GM12874 (cell line): Measurements from ENCODE around the gene RNF6.

ENCODE experiments used
- TF ChIP-seq, protein P1 (sequence below): IDR thresholded peaks from 2 replicates; pipeline ENCODE4 v1.5.1; 2011; ENCODE audit warnings: low read depth, mild to moderate bottlenecking, control low read depth, low read length, moderate library complexity; ENCODE audit not compliant: insufficient read depth

Gene RNF6

DNA sequence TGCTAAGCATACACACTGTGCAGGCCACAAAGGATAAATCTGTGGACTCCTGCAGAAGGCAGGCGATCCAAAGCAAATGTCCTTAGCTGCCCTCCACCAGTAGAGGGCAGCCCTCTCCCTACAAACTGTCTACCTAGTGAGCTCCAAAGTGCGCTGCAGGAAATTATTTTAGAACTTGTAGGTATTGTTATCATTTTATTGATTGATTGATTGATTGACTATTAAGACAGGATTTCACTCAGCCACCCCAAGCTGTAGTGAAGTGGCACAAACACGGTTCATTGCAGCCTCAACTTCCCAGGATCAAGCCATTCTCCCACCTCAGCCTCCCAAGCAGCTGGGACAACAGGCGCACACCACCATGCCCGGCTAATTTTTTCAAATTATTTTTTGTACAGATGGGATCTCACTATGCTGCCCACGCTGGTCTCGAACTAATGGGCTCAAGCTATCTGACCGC lies 37.3 kb downstream of the RNF6 start:
- TF ChIP-seq, protein P1, sequence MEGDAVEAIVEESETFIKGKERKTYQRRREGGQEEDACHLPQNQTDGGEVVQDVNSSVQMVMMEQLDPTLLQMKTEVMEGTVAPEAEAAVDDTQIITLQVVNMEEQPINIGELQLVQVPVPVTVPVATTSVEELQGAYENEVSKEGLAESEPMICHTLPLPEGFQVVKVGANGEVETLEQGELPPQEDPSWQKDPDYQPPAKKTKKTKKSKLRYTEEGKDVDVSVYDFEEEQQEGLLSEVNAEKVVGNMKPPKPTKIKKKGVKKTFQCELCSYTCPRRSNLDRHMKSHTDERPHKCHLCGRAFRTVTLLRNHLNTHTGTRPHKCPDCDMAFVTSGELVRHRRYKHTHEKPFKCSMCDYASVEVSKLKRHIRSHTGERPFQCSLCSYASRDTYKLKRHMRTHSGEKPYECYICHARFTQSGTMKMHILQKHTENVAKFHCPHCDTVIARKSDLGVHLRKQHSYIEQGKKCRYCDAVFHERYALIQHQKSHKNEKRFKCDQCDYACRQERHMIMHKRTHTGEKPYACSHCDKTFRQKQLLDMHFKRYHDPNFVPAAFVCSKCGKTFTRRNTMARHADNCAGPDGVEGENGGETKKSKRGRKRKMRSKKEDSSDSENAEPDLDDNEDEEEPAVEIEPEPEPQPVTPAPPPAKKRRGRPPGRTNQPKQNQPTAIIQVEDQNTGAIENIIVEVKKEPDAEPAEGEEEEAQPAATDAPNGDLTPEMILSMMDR, result peak; percentile 87

DNA sequence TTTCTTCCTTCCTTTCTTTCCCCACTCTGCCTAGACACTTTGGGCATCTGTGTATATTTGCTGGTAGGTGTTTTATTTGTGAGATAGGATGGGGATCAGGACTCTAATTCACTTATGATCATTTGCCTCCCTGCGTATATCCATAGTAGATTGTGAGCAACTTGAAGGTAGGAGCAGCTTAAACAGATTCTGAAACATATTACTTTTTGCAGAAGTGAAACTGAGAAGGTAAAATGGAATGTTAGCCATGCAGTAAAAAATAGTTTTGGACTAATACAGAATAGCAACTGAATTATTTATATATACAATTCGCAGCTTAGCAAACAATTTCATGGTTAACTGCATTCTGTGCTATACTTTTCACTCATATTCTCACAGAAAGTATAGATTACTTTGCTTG lies 38.7 kb downstream of the RNF6 start:
- TF ChIP-seq, protein P1, result no peak

DNA sequence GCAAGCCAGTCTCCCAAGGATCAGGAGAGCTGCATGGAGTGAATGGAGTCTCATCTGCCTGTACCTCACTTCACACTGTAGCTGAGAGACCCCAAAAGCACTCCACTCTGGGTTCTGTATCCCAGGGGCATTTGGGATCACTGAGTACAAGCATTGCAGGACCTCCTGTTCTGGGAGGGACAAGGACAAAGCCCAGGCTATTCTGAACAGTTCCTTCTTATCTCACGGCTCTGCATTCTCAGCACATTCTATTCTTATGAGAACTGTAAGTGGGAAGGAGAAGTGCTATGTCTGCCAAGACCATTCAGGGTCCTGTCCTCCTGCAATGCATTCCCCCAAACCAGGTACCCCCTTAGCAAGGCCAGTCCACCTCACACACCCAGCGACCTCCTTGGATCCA lies 42.8 kb downstream of the RNF6 start:
- TF ChIP-seq, protein P1, result no peak

DNA sequence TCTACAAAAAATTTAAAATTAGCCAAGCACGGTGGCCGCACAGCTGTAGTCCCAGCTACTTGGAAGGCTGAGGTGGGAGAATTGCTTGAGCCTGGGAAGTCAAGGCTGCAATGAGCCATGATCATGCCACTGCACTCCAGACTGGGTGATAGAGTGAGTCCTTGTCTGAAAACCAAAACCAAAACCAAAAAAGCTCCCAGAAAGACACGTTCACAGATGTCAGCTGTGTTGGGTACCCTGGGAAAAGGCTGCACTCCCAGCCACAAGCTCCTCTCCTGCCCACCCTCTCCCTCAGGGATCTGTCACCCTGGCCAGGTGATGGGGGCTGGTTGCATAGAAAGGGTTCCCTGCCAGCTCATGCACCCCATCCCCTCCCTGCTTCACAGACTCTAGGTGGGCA lies 53.3 kb downstream of the RNF6 start:
- TF ChIP-seq, protein P1, result no peak

DNA sequence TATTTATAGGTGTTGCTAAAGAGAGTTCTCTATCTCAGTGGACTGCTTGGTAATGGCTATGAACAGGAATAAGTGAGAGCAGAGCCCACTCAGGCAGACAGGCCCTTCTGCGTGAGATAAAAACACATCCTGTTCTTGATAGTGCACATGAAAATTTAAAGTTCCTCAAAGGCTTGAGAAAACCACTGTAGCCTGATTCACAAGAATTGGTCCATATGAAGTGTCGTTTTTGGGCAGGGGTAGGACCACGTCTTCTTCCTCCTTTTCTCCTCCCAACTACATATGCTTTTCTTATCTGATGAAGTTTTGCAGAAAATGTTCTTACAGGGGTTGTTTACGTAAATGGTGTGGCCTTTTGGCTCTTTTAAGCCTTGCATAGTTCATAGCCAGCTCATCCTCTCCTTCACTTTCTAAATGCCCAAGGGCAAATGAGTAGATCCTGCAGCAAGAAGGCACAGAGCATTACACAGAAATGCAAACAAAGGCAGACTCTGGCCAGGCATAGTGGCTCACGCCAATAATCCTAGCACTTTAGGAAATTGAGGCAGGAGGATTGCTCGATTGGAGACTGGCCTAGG lies 53.8 kb downstream of the RNF6 start:
- TF ChIP-seq, protein P1, result no peak

DNA sequence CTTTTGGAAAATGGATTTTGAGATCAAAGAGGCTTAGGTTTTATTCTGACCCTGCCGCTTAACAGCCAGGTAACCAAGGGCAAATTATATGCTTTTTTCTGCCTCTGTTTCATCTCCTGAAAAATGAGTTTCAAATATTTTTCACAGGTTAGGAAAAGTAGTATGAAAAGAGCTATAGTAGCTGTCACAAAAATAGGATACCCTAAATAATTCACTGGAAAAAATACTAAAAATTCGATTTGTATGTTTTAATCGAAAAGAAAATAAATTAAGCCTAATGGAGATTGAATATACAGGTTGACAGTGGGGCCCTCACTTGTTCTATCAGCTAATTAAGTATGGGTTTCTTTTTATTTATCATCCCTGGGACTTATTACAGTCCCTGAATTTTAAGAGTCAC lies 58.3 kb downstream of the RNF6 start:
- TF ChIP-seq, protein P1, result no peak
